ENCODE results near the gene UST.
"Not testable (repeated sequence)": the region's sequence is repeated elsewhere in the genome, so short reads cannot be mapped to it uniquely, and the experiment has no call there.

The UST gene

DNA sequence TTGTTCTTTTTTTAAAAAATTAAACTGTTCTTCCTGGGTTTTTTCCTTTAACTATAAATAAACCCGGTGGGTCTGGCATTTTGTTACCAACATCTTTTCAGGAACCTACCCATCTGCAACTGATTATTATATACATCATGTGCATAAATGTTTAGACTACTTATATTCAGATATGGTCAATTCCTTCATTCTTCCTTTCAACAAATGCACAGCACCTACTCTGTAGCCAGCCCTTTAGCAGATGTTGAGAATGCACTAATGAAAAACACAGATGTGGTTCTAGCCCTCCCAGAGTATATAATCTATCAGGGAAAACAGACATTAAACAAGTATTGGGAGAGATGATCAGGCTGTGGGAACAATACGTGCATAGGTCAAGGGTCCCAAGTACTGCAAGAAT is 237.1 kb downstream of the UST start:
- DNase-seq, result no peak

DNA sequence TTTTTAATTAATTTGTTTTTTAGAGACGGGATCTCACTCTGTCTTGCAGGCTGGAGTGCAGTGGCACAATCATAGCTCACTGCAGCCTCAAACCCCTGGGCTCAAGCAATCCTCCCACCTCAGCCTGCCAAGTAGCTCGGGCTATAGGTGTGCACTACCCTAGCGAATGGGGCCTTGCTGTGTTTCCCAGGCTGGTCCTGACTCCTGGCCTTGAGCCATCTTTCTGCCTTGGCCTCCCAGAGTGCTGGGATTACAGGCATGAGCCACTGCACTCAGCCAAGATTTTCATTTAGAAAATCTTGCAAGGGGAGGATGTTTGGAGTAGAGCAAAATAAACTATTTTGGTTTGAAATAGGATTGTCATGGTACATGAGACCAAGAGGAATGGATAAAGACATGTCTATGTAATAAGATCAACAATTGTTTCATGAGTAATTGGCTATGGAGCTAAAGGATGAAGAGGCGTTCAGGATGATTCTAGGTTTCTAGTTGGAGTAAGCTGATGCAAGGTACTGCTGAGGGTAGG is 237.8 kb downstream of the UST start:
- DNase-seq, result no peak

DNA sequence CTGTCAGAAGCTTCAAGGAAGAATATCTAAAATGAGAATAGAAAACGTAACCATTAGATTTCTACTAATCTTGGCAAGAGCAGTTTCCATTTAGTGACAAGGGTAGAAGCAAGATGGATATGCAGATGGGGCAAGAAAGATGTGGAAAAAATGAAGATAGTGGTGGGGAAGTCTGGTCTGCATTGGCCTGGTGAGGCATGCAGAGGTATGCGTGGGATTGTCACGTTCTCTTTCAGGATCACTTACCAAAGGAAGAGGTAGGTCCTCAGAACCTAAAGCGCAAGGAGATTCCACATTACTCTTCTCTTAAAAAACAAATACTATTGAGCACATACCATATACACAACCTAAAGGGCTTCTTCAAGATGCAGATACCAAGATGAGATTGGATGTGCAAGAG is 238.7 kb downstream of the UST start:
- no peak for DNase-seq

DNA sequence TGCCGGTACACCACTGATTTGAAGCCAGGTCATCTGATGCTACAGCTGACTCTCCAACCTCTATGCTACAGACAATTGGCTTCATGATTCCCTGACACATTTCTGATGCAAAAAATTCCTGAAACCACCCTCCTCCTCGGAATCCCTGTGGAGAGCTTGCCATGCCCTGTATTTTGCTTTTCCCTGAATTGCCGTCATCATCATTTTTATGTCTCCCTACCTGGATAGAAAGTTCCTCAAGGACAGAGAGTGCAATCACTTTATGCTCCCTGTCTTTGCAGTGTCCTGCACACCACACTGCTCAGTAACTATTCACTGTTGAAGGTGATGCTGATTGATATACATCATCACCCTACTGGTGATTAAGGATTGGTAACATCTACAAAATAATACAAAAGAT is 239.8 kb downstream of the UST start:
- no peak for DNase-seq

DNA sequence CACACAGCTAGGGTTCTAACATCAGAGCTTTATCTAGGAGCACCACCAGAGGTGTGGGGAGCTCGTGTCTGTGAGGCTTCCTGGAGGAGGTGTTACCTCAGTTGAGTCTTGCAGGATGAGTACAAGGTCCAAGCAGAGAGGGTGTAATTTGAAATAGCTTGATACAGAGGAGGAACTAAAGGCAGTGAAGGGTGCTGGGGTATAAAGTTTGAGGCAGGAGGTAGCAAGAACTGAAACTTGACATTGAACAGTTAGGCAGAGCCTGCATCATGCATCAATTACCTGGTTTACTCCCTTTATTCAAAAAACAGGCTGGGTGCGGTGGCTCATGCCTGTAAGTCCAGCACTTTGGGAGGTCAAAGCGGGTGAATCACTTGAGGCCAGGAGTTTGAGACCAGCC is 241.2 kb downstream of the UST start:
- no peak for DNase-seq

DNA sequence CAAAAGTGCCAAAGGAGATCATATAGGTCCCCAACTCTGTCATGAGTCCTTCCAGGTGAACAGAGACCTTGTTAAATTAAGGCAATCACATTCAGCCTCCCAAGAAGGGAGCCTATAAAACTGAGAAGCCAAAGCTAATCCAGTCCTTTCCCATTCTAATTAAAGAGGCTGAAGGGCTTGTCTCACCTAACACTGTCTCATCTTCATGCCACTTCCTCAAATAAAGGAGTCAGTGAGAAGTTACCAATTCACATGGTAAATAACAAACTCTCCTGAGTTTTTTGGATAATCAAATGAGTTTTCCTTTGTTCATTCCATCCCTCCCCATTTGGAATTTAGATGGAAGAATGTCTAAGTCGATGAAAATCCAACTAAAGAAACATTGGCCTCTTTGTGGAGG is 242.8 kb downstream of the UST start:
- DNase-seq, result no peak

DNA sequence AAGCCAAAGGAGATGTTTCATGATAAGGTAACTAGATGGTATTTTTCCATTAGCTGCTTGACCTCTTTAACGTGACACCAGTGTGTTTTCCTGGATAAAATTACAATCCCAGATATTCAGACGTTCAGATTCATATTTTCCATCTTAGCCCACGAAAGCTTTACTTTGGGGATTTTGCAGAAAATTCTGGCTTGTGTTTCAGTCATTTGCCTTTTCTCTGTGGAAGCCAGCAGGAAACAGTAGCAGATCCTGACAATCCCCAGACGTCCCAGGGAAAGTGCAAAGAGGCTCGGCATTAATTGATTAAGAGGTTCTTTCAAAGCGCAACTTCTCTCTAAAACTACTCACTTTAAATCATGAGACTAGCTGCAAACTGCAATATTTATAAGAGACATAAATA is 243.6 kb downstream of the UST start:
- no peak for DNase-seq

DNA sequence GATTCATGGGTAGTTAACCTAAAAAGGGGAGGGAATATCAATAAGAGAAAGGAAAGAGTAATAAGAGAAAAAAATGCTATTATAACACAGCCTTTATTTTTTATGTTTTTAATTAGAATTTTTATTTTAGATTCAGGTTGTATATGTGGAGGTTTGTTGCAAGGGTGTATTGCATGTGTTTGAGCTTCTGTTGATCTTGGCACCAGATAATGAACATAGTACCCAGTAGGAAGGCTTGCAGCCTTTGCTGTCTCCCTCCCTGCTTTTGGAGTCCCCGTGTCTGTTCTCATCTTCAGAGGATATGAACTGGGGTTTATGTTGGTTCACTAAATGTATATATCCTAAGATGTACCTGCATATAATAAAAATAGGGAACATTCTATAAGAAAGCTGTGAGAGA is 250.0 kb downstream of the UST start:
- DNase-seq, result no peak

DNA sequence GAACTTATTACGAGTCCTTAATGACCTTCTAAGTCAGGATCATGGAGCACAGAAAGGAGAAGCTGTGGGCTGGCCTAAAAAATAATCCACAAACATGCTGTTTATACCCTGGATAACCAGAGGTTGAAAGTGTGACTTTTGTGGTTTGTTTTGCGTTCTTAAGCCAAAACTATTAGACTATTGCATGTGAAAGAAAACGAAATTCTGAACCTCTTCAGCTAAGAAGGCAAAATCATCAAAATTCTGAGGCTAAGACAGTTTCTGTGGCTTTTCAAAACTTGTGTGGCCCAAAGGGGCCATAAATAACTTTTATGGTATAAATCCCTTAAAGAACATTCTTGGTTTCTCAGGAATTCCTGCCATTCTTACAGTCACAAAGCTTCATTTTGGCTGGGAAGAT is 251.0 kb downstream of the UST start:
- no peak for DNase-seq

DNA sequence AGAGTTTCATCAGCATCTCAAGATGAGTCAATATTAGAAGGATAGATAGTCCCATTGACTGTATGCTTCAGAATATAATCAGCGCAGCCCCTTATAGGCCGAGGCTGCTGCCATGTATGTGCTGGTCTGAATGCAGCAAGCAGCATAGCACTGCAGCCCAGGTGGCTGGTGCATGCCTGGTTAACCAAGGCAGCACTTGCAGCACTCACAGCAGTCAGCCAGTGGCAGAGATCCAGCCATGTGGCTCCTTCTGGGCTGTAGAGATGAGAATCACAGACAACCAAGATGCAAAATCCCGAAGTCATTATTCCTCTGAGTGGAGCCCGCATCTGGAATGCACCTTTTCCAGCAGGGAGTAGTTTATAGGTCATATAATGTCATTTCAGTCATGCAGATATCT is 251.9 kb downstream of the UST start:
- no peak for DNase-seq

DNA sequence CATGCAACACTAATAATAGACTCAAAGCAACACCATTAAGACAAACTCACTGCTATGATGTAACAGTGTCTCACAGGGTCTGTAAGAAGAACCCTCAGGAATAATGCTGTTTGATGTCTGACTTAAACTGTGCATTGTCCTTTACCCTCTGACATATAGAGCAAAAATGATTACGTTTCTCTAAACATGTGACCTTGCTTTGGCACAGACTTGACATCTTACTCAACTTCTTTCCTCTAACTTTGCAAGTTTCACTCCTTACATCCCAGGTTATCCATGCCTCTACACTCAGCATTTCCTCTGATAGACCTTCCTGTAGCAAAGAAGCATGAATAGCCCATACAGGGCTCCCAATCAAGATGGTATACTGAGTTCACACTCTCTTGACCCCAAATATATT is 252.7 kb downstream of the UST start:
- no peak for DNase-seq

DNA sequence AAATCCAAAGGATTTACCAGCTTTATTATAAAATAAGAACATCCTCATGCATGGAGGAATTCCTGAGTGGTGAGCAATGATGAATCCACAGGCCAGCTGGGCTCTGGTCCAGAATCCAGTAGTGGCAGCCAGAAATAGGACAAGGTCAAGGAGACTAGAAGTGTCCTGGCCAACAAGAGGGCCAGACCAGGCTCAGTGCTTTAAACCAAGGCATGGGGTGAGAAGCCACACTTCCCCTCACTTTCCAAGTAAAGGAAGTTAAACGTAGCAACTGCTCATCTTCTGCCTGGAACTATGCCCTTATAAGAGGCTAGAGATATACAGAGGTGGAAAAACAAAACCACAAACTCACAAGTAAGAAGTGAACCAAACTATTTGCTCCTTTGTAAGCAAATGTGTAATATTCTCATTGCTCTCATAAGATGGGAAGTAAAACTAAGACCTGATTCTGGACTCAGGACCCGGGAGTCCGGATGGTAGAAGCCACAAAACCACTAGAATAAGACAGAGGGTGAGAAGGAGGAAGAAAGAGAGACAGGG is 253.2 kb downstream of the UST start:
- DNase-seq, result peak; percentile 53

DNA sequence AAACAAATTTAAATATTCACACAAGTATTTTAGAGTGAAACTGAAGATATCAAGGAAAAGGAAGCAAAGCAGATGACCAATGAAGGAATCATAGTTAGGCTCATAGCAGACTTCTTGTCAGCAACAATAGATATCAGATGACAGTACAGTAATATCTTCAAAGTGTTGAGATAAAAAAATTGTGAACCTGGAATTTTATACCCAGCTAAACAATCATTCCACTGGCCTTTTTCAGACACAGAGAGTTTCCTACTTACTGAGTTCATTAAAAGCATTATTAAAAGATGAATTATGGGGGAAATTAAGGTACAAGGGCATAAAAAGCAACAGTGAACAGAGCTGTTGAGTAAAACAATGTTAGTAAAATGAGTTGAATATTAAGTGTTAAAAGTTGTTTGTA is 254.6 kb downstream of the UST start:
- no peak for DNase-seq

DNA sequence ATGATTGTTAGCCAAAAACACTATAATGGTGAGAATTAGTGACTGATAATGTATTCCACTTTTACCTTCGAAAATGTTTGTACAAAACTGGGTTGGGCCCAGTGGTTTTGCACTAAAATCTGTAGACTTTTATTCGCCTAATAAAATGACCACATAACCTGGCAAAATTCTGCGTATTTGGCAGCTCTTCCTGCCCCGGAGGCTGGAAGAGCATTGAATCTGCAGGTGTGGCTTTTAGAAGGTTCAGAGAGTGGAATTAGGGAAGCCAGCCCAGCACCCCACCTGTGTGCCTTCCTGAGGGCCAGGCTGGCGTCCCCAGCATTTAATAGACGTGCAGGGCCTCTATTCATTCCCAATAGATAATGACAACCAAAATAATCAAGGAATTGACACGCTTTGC is 256.7 kb downstream of the UST start:
- no peak for DNase-seq

DNA sequence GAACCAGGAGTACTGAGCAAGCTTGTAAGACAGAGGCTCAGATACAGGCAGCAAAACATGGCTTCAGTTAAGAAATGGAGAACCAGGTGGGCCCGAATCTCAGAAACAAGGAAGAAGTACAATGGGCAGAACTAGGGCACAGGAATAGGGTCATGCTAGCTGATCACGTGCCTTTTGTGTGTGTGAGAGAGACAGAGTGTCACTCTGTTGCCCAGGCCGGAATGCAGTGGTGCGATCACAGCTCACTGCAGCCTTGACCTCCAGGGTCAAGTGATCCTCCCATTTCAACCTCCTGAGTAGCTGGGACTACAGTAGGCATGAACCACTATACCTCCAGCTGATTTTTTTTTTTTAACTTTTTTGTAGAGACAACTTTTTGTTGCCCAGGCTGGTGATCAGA is 257.8 kb downstream of the UST start:
- no peak for DNase-seq

DNA sequence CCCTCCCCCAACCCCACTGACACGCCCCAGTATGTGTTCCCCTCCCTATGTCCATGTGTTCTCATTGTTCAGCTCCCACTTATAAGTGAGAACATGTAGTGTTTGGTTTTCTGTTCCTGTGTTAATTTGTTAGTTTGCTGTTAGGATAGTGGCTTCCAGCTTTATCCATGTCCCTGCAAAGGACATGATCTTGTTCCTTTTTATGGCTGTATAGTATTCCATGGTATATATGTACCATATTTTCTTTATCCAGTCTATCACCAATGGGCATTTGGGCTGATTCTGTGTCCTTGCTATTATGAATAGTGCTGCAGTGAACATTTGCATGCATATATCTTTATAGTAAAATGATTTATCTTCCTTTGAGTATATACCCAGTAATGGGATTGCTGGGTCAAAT is 259.4 kb downstream of the UST start:
- not testable (repeated sequence) for DNase-seq

DNA sequence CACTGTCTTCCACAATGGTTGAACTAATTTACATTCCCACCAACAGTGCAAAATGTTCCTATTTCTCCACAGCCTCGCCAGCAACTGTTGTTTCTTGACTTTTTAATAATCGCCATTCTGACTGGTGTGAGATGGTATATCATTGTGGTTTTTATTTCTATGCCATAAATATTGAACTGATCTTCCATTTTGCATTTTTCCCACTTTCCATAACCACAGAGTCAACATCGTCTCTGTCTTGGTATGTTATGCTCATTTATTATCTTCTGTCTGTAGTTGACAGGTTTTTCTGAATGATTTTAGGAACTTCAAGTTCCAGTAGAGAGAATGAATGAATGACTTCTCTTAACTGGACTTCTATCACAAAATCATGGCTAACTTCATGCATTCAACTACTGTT is 259.8 kb downstream of the UST start:
- DNase-seq, result no peak

DNA sequence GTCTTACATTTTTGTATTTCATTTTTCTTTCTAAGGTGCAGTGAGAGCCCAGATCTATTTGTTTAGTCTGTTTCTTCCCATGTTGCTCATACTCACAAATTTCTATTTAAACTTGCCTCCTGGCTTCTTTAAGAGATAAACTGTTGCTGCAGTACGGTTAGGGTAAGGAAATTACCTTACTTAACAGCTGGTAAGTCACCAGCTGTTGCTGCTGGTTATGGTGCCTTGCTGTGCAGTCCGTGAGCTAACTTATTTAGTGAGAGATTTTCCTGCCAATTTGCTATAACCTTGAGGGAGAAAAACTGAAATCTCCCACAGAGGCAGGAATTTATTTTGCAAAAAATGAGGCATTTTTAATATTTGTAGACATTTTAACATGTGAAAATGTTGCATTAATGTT is 261.0 kb downstream of the UST start:
- no peak for DNase-seq

DNA sequence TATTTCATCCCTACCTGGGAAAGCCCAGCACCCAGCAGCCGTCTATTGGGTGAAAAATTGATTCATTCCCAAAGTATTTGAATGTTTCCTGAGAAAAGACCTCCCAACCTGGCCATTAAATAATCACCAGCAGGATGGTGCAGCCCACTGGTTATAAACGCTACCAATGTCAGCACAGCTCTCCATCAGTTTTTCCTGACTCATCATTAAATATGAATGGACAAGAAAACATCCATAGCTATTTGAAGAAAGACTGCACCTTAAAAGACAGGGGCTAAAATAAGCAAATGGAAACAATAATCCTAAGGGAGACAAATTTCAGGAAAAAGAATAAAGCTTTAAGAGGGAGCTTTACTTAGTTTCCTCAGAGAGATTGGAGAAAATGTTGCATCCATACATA is 261.9 kb downstream of the UST start:
- no peak for DNase-seq

DNA sequence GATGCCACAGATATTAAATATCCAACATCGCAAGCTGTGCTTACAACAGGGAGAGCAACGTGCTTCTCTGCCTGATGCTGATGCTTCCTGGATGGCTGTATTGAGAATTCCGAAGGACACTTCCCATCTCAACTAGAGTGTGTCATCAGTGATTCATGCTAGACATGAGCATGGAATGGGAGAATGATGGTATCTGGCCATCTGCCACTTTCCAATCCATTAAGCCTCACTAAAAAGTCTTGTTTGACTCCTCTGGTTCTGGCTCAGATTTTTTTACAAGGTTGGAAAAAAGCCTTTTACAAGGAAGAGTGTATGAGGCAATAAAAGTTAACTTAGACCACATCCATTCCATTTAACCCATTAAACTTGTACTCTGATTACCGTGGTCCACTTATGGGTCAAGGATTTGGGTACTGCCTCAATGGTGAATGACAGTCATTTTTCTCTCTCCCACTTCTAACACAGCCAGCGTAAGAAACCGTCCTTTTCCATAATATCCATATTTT is 265.3 kb downstream of the UST start:
- no peak for DNase-seq

DNA sequence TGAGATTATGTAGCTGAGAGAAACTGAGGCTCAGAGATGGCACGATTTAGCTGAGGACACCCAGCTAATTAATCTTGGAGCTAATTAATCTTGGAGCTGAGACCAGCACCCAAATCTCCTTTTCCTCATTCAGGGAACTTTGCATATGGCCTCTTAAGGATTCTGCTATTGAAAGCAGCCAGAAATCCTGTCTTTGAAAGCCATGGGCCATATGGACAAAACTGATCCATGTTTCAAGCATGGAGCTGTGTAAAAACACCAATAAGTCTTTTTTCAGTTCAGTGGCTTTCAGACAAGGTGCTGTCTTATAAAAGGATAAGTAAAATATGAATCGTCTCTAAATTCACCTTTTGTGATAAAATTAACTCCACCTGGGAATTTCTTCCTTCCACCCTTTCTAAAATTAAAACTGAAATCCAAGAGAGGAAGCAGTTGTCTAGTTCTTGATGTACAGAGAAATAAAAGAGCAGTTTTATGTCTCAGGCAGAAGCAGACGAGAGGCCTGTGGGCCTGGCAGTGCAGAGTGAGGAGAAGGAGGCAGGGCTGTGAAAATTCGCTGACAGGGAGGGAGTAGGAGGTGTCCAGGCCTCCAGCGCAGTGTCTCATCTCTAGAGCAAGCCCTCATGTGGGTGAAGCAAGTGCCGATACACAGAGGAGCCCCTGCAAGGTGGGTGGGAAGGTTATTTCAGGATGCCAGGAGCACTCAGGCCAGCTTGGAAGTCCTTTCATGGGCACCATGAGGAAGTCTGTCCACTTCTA is 266.9 kb downstream of the UST start:
- DNase-seq, result no peak

DNA sequence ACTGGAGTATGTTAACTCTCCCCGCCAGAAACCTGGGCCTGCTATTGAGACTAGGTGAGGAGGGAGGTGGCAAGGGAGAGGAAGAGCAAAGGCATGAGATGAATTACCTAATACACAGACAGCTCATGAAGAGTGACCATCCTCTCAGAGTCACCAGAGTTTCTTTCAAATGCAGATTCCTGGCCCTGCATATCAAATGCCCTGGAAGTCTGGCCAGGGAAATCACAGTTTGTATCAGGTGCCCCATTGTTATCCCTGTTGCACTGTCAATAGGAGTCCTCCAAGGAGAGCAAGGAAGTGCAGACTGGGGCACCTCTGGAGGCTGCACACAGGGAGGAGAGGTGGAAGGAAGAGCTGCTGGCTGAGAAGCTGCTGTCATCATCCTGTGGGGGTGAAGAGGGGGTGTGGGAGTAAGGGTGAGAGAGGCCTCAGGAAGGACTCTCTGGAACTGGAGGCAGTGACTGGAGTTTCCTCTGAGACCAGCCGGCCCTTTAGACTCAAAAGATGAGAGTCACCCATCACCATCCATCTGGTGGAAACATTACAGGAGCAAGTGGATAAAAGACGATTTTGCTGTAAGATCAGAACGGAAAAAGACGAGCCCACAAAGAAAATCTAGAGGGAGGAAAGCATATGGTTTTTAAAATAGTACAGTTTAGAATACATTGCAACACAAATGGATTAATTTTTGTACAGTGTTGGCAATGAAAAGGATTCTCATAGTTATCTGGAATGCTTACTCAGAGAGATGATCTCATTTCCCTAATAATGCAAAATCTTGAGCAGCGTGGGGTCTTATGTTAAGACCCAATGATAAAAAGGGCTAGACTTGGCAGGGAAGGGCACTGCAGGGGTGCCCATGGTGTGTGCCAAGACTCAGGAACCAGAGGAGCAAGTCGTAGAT is 268.1 kb downstream of the UST start:
- no peak for DNase-seq

Measured in hematopoietic multipotent progenitor cell treated with erythropoietin and hydrocortisone succinate and interleukin-3 and kit ligand, for 4 days (in vitro differentiated cells).